ENCODE data around the gene CHN2. TPM values are rescaled to one million over a fixed set of nuclear protein-coding genes. Genes with fewer than 3 reads are reported as not detected.

The CHN2 gene
- total RNA-seq, 1 experiment from 2014 or later: 2.1 TPM

- intact Hi-C loops (cut with micrococcal nuclease): no loop called here
- POLR2A ChIA-PET: no interaction called here
- Histone ChIP-seq H4K20me1 (ENCODE audit: insufficient read depth) (no peaks in the 10 kb centered on the region), H3K4me3 (replicated peaks in 1 of 2; ENCODE audit: low read depth in 1 of 2, low read length in 2 of 2) (no peak overlapping the region), H3K9me3 (ENCODE audit: control insufficient read depth in 1 of 2, insufficient read depth in 1 of 2, low read depth in 1 of 2, low read length in 2 of 2) (no peaks in the 10 kb centered on the region), H3K4me2 (ENCODE audit: low read length) (no peak overlapping the region), H2AFZ (ENCODE audit: low read depth, low read length, poor library complexity, severe bottlenecking) (no peak overlapping the region), H3K27ac (ENCODE audit: low read depth, low read length) (no peak overlapping the region), H3K27me3 (ENCODE audit: insufficient read depth, low read length) (no peaks in the 10 kb centered on the region), H3K9ac (ENCODE audit: low read length) (no peak overlapping the region), H3K4me1 (ENCODE audit: control insufficient read depth in 1 of 2, insufficient read depth in 2 of 2, low read length in 2 of 2) (peaks cover 4 to 10% of the 10 kb centered on the region in 2 experiments; a peak in 2 of 4 replicates), H3K9me2 (ENCODE audit: insufficient read depth) (no peaks in the 10 kb centered on the region), H3K36me3 (ENCODE audit: control insufficient read depth in 1 of 2, insufficient read depth in 2 of 2, low read length in 2 of 2) (no peaks in the 10 kb centered on the region), H3K79me2 (ENCODE audit: insufficient read depth, low read length) (no peaks in the 10 kb centered on the region)
- no peak for TF ChIP-seq EZH2 (IDR thresholded peaks at IDR 0.05)
- TF ChIP-seq SP1 (IDR thresholded peaks at IDR 0.05; ENCODE audit: low read depth): no peak
- TF ChIP-seq EZH2phosphoT487 (IDR thresholded peaks at IDR 0.05; ENCODE audit: borderline replicate concordance): no peak
- no peak for TF ChIP-seq EGR1 (IDR thresholded peaks at IDR 0.05; ENCODE audit: low read depth)
- TF ChIP-seq POLR2A (IDR thresholded peaks at IDR 0.05; ENCODE audit: borderline replicate concordance, extremely low read depth, insufficient read depth, insufficient read length): no peak
- no peak for TF ChIP-seq YY1 (IDR thresholded peaks at IDR 0.05; ENCODE audit: extremely low read depth, insufficient replicate concordance, low read depth, low read length)
- CTCF ChIA-PET: no interaction called here
- ATAC-seq: no peak
- RAD21 ChIA-PET (ENCODE audit: low non-redundant PET in 1 of 2, low total read pairs in 2 of 2, uncharacterized antibody in 2 of 2, unreplicated experiment in 2 of 2): no interaction called here
- no peak for DNase-seq (ENCODE audit: low read depth, low spot score)
- no TSS peak for BruUV-seq (replicated peaks)
These were observed 270.2 kb downstream of the CHN2 start for GRCh38 chr7:29464753-29465152.

- H3K9me2 ChIP-seq (ENCODE audit: insufficient read depth): no peaks in the 10 kb centered on the region
- no peaks in the 10 kb centered on the region for H4K20me1 ChIP-seq (ENCODE audit: insufficient read depth)
- no peak for DNase-seq (ENCODE audit: low read depth, low spot score)
- TF ChIP-seq ZBTB33 (IDR thresholded peaks at IDR 0.05; ENCODE audit: extremely low read depth, insufficient replicate concordance, low read length) (no peak), SP1 (IDR thresholded peaks at IDR 0.05; ENCODE audit: low read depth) (no peak), EZH2 (IDR thresholded peaks at IDR 0.05) (no peak), FOSL1 (IDR thresholded peaks at IDR 0.05; ENCODE audit: low read depth) (no peak), ZFX (IDR thresholded peaks at IDR 0.05) (no peak), RAD21 (IDR thresholded peaks at IDR 0.05; ENCODE audit: low read depth) (no peak), SIN3A (IDR thresholded peaks at IDR 0.05; ENCODE audit: low read depth) (no peak), CBX3 (IDR thresholded peaks at IDR 0.05; ENCODE audit: low read depth) (no peak), ATF3 (IDR thresholded peaks at IDR 0.05) (no peak), YY1 (IDR thresholded peaks at IDR 0.05; ENCODE audit: extremely low read depth, insufficient replicate concordance, low read depth, low read length) (no peak), ELF1 (IDR thresholded peaks at IDR 0.05; ENCODE audit: borderline replicate concordance, low read depth) (no peak), TCF7L2 (IDR thresholded peaks at IDR 0.05; ENCODE audit: borderline replicate concordance, extremely low read depth, insufficient read depth, insufficient read length) (no peak), EZH2phosphoT487 (IDR thresholded peaks at IDR 0.05; ENCODE audit: borderline replicate concordance) (no peak)
- peaks cover 4 to 10% of the 10 kb centered on the region in 2 experiments; a peak in 2 of 4 replicates for H3K4me1 ChIP-seq (ENCODE audit: control insufficient read depth in 1 of 2, insufficient read depth in 2 of 2, low read length in 2 of 2)
- BruUV-seq (replicated peaks): no TSS peak
- H3K4me2 ChIP-seq (ENCODE audit: low read length): no peak overlapping the region
- H3K4me3 ChIP-seq (replicated peaks in 1 of 2; ENCODE audit: low read depth in 1 of 2, low read length in 2 of 2): no peak overlapping the region
- 0 out of 2 replicates have a peak, but pooled peaks cover 3% of the 10 kb centered on the region for H3K27me3 ChIP-seq (ENCODE audit: insufficient read depth, low read length)
- H3K36me3 ChIP-seq (ENCODE audit: control insufficient read depth in 1 of 2, insufficient read depth in 2 of 2, low read length in 2 of 2): no peaks in the 10 kb centered on the region
- no peaks in the 10 kb centered on the region for H3K9me3 ChIP-seq (ENCODE audit: control insufficient read depth in 1 of 2, insufficient read depth in 1 of 2, low read depth in 1 of 2, low read length in 2 of 2)
- no peak overlapping the region for H2AFZ ChIP-seq (ENCODE audit: low read depth, low read length, poor library complexity, severe bottlenecking)
- intact Hi-C loops (cut with micrococcal nuclease): no loop called here
- no peaks in the 10 kb centered on the region for H3K79me2 ChIP-seq (ENCODE audit: insufficient read depth, low read length)
- POLR2A ChIA-PET: no interaction called here
- RAD21 ChIA-PET (ENCODE audit: low non-redundant PET in 1 of 2, low total read pairs in 2 of 2, uncharacterized antibody in 2 of 2, unreplicated experiment in 2 of 2): no interaction called here
- ATAC-seq: no peak
- H3K27ac ChIP-seq (ENCODE audit: low read depth, low read length): no peak overlapping the region
- CTCF ChIA-PET: no interaction called here
- no peak overlapping the region for H3K9ac ChIP-seq (ENCODE audit: low read length)
These were observed 272.8 kb downstream of the CHN2 start for GRCh38 chr7:29467193-29467926.

All from HCT116 (cell line).